Endothelial cell of umbilical vein (primary cell): ENCODE data around the gene SLC46A1. TPM values are rescaled to one million over a fixed set of nuclear protein-coding genes. Genes with fewer than 3 reads are reported as not detected.
A peak's percentile ranks its signal among the peaks of the same experiment; 100 is the strongest.

ENCODE experiments used
- BruUV-seq: library from RNA; stranded (reverse); fragments of 400-500 nt; replicated peaks from 2 replicates; lab custom pipeline; 2021; lab: Mats Ljungman, UMichigan
- CTCF ChIA-PET: fragments of 300-600, 350-600 bp; sonication (Branson Sonifier 250); formaldehyde crosslinking; loops from one replicate; lab custom pipeline; 2021; ENCODE audit warnings: antibody characterized with exemption, inconsistent platforms; lab: Charles Lee
- POLR2A ChIA-PET: fragments of 300-600, 350-600 bp; sonication (Branson Sonifier 250); formaldehyde crosslinking; loops from one replicate; lab custom pipeline; 2021; ENCODE audit warnings: antibody characterized with exemption, inconsistent platforms; lab: Charles Lee
- DNase-seq: peaks from one replicate; pipeline ENCODE4 v3.0.0-alpha.2; 2011; ENCODE audit warnings: low read depth, low spot score
- FAIRE-seq: peaks from 2 replicates; lab custom pipeline; 2011; peaks lifted over from hg19 to GRCh38; lab: Jason Lieb, UNC
- H2AFZ ChIP-seq: 2 replicates; pipeline ENCODE4 v1.6.0; 2012; ENCODE audit warnings: low read depth, low read length, control low read depth, inconsistent platforms
- H3K27ac ChIP-seq: 2 replicates; pipeline ENCODE4 v1.5.1; 2011; ENCODE audit warnings: low read depth, mild to moderate bottlenecking, control low read depth, low read length, moderate library complexity; ENCODE audit not compliant: insufficient read depth
- H3K27me3 ChIP-seq, 2 experiments: 2 replicates each; pipeline versions ENCODE4 v1.6.0 to v1.6.1; 2011; ENCODE audit warnings: low read length in 2 of 2, mixed read lengths in 1 of 2; ENCODE audit not compliant: control insufficient read depth in 2 of 2, insufficient read depth in 2 of 2
- H3K36me3 ChIP-seq, 2 experiments: 2 replicates in 1 of 2; 3 replicates in 1 of 2; pipeline ENCODE4 v1.5.1; 2011; ENCODE audit warnings: low read length in 2 of 2, mild to moderate bottlenecking in 1 of 2, moderate library complexity in 1 of 2; ENCODE audit not compliant: control insufficient read depth in 2 of 2, insufficient read depth in 2 of 2; ENCODE audit errors: extremely low read depth in 1 of 2
- H3K4me1 ChIP-seq: 3 replicates; pipeline ENCODE4 v1.5.1; 2011; ENCODE audit warnings: mild to moderate bottlenecking, low read length; ENCODE audit not compliant: control insufficient read depth, insufficient read depth; ENCODE audit errors: extremely low read depth
- H3K4me2 ChIP-seq: 2 replicates; pipeline ENCODE4 v1.6.1; 2011; ENCODE audit warnings: low read length, control low read depth, mixed read lengths; ENCODE audit not compliant: insufficient read depth
- H3K4me3 ChIP-seq, 3 experiments: fragments of 200-600 bp in 1 of 3; sonication (generic), shearing (Covaris generic) in 1 of 3; replicated peaks in 1 of 3; 2 replicates each; pipeline ENCODE4 v1.5.1; 2011 to 2016; ENCODE audit warnings: control low read depth in 3 of 3, low read length in 3 of 3, mild to moderate bottlenecking in 2 of 3, inconsistent platforms in 1 of 3, low read depth in 1 of 3, moderate library complexity in 1 of 3; ENCODE audit not compliant: insufficient read depth in 1 of 3
- H3K79me2 ChIP-seq: 2 replicates; pipeline ENCODE4 v1.6.0; 2012; ENCODE audit warnings: low read length, inconsistent platforms; ENCODE audit not compliant: control insufficient read depth, insufficient read depth
- H3K9ac ChIP-seq: replicated peaks from 2 replicates; pipeline ENCODE3; 2011; ENCODE audit warnings: low read length, control low read depth; ENCODE audit not compliant: insufficient read depth; ENCODE audit errors: extremely low read depth
- H3K9me1 ChIP-seq: replicated peaks from 3 replicates; pipeline ENCODE4 v1.6.0; 2011; ENCODE audit warnings: mild to moderate bottlenecking, low read length; ENCODE audit not compliant: control insufficient read depth, insufficient read depth; ENCODE audit errors: extremely low read depth
- H3K9me3 ChIP-seq: replicated peaks from 2 replicates; pipeline ENCODE4 v1.5.1; 2012; ENCODE audit warnings: low read length, inconsistent platforms; ENCODE audit not compliant: control insufficient read depth, insufficient read depth
- H4K20me1 ChIP-seq: replicated peaks from 2 replicates; pipeline ENCODE3; 2011; ENCODE audit warnings: mild to moderate bottlenecking, low read length; ENCODE audit not compliant: control insufficient read depth, insufficient read depth; ENCODE audit errors: extremely low read depth
- CTCF ChIP-seq, 2 donors: IDR thresholded peaks; 1 replicate in 1 of 2; 2 replicates in 1 of 2; pipeline ENCODE4 v1.5.1; 2011; ENCODE audit warnings: low read length in 2 of 2, mild to moderate bottlenecking in 2 of 2, moderate library complexity in 2 of 2, control low read depth in 1 of 2, inconsistent platforms in 1 of 2, low read depth in 1 of 2; ENCODE audit not compliant: insufficient read depth in 1 of 2; ENCODE audit errors: extremely low read depth in 1 of 2
- EZH2 ChIP-seq: IDR thresholded peaks from 2 replicates; pipeline ENCODE4 v1.6.1; 2012; ENCODE audit warnings: borderline replicate concordance, low read depth, mild to moderate bottlenecking, moderate library complexity, low read length, inconsistent platforms; ENCODE audit not compliant: severe bottlenecking
- FOS ChIP-seq: IDR thresholded peaks from 2 replicates; pipeline ENCODE4 v1.6.1; 2011; ENCODE audit warnings: mild to moderate bottlenecking, low read length, moderate library complexity, borderline replicate concordance; ENCODE audit not compliant: insufficient read depth
- GATA2 ChIP-seq: IDR thresholded peaks from 2 replicates; pipeline ENCODE4 v1.7.0; 2011; ENCODE audit warnings: low read depth, mild to moderate bottlenecking, moderate library complexity, mixed read lengths, low read length; ENCODE audit not compliant: insufficient read length, insufficient read depth
- JUN ChIP-seq: IDR thresholded peaks from 2 replicates; pipeline ENCODE4 v1.6.1; 2011; ENCODE audit warnings: borderline replicate concordance, low read depth; ENCODE audit not compliant: insufficient read length, insufficient read depth
- MAX ChIP-seq: IDR thresholded peaks from 2 replicates; pipeline ENCODE4 v1.6.1; 2011; ENCODE audit not compliant: insufficient read depth, insufficient read length
- MYC ChIP-seq: IDR thresholded peaks from one replicate; pipeline ENCODE4 v1.6.1; 2011; ENCODE audit warnings: mild to moderate bottlenecking, low read depth, low read length
- POLR2A ChIP-seq: IDR thresholded peaks from 2 replicates; pipeline ENCODE4 v1.6.1; 2012; ENCODE audit warnings: low read depth, mild to moderate bottlenecking, control low read depth, low read length
- POLR2AphosphoS5 ChIP-seq: IDR thresholded peaks from 2 replicates; pipeline ENCODE4 v1.6.1; 2012; ENCODE audit warnings: low read depth, mild to moderate bottlenecking, control low read depth, low read length, moderate library complexity; ENCODE audit not compliant: insufficient read depth
- dilution Hi-C: fragments of 300-500 bp; cut with MboI; formaldehyde crosslinking; loops from one replicate; pipeline ENCODE4 v1.15.0; 2019; ENCODE audit warnings: low sequenced_read_pairs; ENCODE audit not compliant: extremely low pct_ligation_motif_present
- intact Hi-C: fragments of 100-400 bp; cut with micrococcal nuclease; formaldehyde crosslinking; loops from one replicate; pipeline ENCODE4 v1.10.0; 2022
- polyA plus RNA-seq, 4 experiments: library from polyadenylated mRNA; depleted of rRNA in 3 of 4; stranded (reverse) in 3 of 4; unstranded in 1 of 4; fragments of >200 nt; gene quantifications; 2 replicates each; pipeline versions ENCODE4 v1.2.1 to v1.2.3, GENCODE V29; 2011 to 2012; ENCODE audit warnings: missing spikeins in 1 of 4
- total RNA-seq: library from RNA; stranded (reverse); gene quantifications from 2 replicates; pipeline ENCODE4 v1.2.3, GENCODE V29; 2021

SLC46A1 gene
- total and polyA plus RNA-seq, 2 donors (not counting 3 experiments of a cell fraction or from before 2014, with no cell fraction given), result 2.6 to 4.1 TPM

- intact Hi-C loops, result no loop called here
- CTCF ChIA-PET, result interaction anchor here (1.9 kb wide), 1 partner anchor 24 kb away, joined by 11 read pairs; no protein-coding TSS in a partner anchor
- Histone ChIP-seq H3K9ac (no peak overlapping the region), H3K36me3 (peaks cover 0 to 2% of the 10 kb centered on the region in 2 experiments), H3K4me1 (peaks cover 4% of the 10 kb centered on the region), H3K4me2 (no peak overlapping the region), H3K9me1 (no peaks in the 10 kb centered on the region), H3K79me2 (no peaks in the 10 kb centered on the region), H3K27ac (no peak overlapping the region), H3K9me3 (no peaks in the 10 kb centered on the region), H3K4me3 (no peak overlapping the region), H4K20me1 (no peaks in the 10 kb centered on the region), H3K27me3 (no peaks in the 10 kb centered on the region), H2AFZ (no peak overlapping the region)
- no peak for FAIRE-seq
- no TSS peak for BruUV-seq
- TF ChIP-seq POLR2AphosphoS5 (no peak), CTCF (IDR thresholded peaks at IDR 0.05; ENCODE audit: extremely low read depth in 1 of 2, insufficient read depth in 1 of 2, low read depth in 1 of 2, low read length in 2 of 2) (no peak), POLR2A (no peak), EZH2 (no peak), MYC (no peak), FOS (no peak), JUN (no peak), MAX (no peak), GATA2 (no peak)
- POLR2A ChIA-PET, result no interaction called here
- DNase-seq, result peak; percentile 20
- dilution Hi-C loops, result no loop called here
Observed at GRCh38 chr17:28392491-28392890, 13.5 kb downstream of the SLC46A1 start.
